PC-3 (cell line): Measurements from ENCODE around the gene SLC8A1. TPM values are rescaled to one million over a fixed set of nuclear protein-coding genes. Genes with fewer than 3 reads are reported as not detected.

Experiments used
- ATAC-seq: fragments of 200-7000 bp; cut with Tn5 transposase; 2 replicates; pipeline ENCODE4 v1.9.1; 2020; ENCODE audit warnings: mild to moderate bottlenecking, moderate library complexity
- BruUV-seq: library from RNA; stranded (reverse); fragments of 400-500 nt; replicated peaks from 2 replicates; lab custom pipeline; 2021; lab: Mats Ljungman, UMichigan
- CTCF ChIA-PET: fragments of 300-600 bp; sonication (Branson Sonifier 250); formaldehyde crosslinking; loops from one replicate; lab custom pipeline; 2022; ENCODE audit warnings: antibody characterized with exemption; lab: Charles Lee
- POLR2A ChIA-PET: fragments of 300-600 bp; sonication (Branson Sonifier 250); formaldehyde crosslinking; loops from one replicate; lab custom pipeline; 2022; ENCODE audit warnings: antibody characterized with exemption; ENCODE audit not compliant: unreplicated experiment; lab: Charles Lee
- DNase-seq: peaks from one replicate; pipeline ENCODE4 v3.0.0-alpha.2; 2015
- H2AFZ ChIP-seq: fragments of 300-600 bp; sonication (generic); 2 replicates; pipeline ENCODE4 v1.6.0; 2016; ENCODE audit warnings: antibody characterized with exemption, low read length
- H3F3A ChIP-seq: fragments of 300-600 bp; sonication (generic); one replicate; pipeline ENCODE4 v1.6.0; 2017; ENCODE audit warnings: antibody characterized with exemption, low read length, control low read depth, mild to moderate bottlenecking; ENCODE audit not compliant: unreplicated experiment
- H3K27ac ChIP-seq: fragments of 300-600 bp; sonication (generic); 2 replicates; pipeline ENCODE4 v1.5.1; 2016; ENCODE audit warnings: mild to moderate bottlenecking, low read length
- H3K27me3 ChIP-seq: fragments of 300-600 bp; sonication (generic); 2 replicates; pipeline ENCODE4 v1.6.1; 2016; ENCODE audit warnings: low read length, mixed read lengths
- H3K36me3 ChIP-seq: fragments of 300-600 bp; sonication (generic); 2 replicates; pipeline ENCODE4 v1.6.1; 2016; ENCODE audit warnings: low read depth, mixed run types, low read length, mixed read lengths
- H3K4me1 ChIP-seq: fragments of 300-600 bp; sonication (generic); 2 replicates; pipeline ENCODE4 v1.5.1; 2016; ENCODE audit warnings: low read length; ENCODE audit not compliant: insufficient read depth
- H3K4me2 ChIP-seq: fragments of 300-600 bp; sonication (generic); 2 replicates; pipeline ENCODE4 v1.6.0; 2016; ENCODE audit warnings: low read length
- H3K4me3 ChIP-seq: fragments of 300-600 bp; sonication (generic); 2 replicates; pipeline ENCODE4 v1.5.1; 2016; ENCODE audit warnings: mild to moderate bottlenecking, low read length, mixed read lengths
- H3K79me2 ChIP-seq: fragments of 300-600 bp; sonication (generic); 2 replicates; pipeline ENCODE4 v1.6.1; 2017; ENCODE audit warnings: low read length, mixed read lengths
- H3K9ac ChIP-seq: fragments of 300-600 bp; sonication (generic); 2 replicates; pipeline ENCODE4 v1.6.0; 2016; ENCODE audit warnings: mild to moderate bottlenecking, low read length
- H3K9me2 ChIP-seq: fragments of 300-600 bp; sonication (generic); replicated peaks from 2 replicates; pipeline ENCODE4 v1.6.1; 2016; ENCODE audit warnings: mixed run types, low read length, mixed read lengths
- H3K9me3 ChIP-seq: fragments of 300-600 bp; sonication (generic); 2 replicates; pipeline ENCODE4 v1.6.1; 2016; ENCODE audit warnings: low read length, mixed read lengths
- H4K20me1 ChIP-seq: fragments of 300-600 bp; sonication (generic); 2 replicates; pipeline ENCODE4 v1.6.1; 2016; ENCODE audit warnings: low read length, mixed read lengths
- EZH2 ChIP-seq: fragments of 300-600 bp; sonication (generic); IDR thresholded peaks from one replicate; pipeline ENCODE4 v1.6.1; 2017; ENCODE audit warnings: antibody characterized with exemption, mild to moderate bottlenecking, low read length; ENCODE audit not compliant: unreplicated experiment
- EZH2phosphoT487 ChIP-seq: fragments of 300-600 bp; sonication (generic); IDR thresholded peaks from 2 replicates; pipeline ENCODE4 v1.6.1; 2018; ENCODE audit warnings: mild to moderate bottlenecking, antibody characterized with exemption, low read length, borderline replicate concordance
- intact Hi-C: fragments of 100-400 bp; cut with micrococcal nuclease; formaldehyde crosslinking; loops from 2 replicates; pipeline ENCODE4 v1.9.0; 2023
- total RNA-seq: library from RNA; depleted of rRNA; stranded (reverse); fragments of >200 nt; gene quantifications from 2 replicates; pipeline ENCODE4 v1.2.3, GENCODE V29; 2014
- TF ChIP-seq, protein P1 (sequence below): fragments of 300-600 bp; sonication (generic); conservative IDR thresholded peaks from 2 replicates; pipeline ENCODE4 v1.5.1; 2017; ENCODE audit warnings: antibody characterized with exemption, low read depth, mild to moderate bottlenecking, low read length

SLC8A1 gene
- total RNA-seq, 1 experiment from 2014 or later, result 1.3 TPM

DNA sequence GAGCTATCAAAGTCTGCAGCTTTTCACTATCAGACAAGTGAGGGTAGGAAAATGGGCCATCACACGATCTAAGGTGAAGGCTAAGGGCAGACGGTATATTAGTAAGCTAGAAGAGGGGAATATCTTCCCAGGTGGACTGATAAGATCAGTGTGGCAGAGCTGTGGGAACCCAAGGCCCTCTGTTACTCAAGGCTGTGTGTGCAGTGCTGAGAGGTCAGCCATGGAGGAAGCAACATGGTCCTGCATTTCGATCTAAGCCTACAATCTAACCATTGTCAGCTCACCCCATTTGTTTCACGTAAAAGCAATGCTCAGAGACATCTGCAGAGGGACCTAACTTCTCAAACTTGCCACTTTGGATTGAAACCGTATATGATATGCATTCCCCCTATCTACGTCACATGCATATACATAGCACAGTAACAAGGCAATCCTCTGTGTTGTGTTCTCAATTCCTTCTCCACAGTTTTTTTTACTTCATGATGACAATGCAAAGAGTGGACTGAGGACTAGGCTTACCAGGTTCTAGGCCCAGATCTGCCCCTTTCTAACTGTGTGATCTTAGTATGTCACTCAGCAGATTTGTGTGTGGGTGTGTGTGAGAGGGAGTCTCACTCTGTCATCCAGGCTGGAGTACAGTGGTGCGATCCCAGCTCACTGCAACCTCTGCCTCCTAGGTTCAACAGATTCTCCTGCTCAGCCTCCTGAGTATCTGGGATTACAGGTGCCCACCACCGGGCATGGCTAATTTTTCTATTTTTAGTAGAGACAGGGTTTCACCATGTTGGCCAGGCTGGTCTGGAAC is 45.2 kb downstream of the SLC8A1 start:
- H3K27me3 ChIP-seq, result no peaks in the 10 kb centered on the region
- H3K4me2 ChIP-seq, result no peak overlapping the region
- no peaks in the 10 kb centered on the region for H3K79me2 ChIP-seq
- BruUV-seq, result no TSS peak
- H2AFZ ChIP-seq, result no peak overlapping the region
- DNase-seq, result no peak
- H3K9me2 ChIP-seq, result 0 out of 2 replicates have a peak, but pooled peaks cover 3% of the 10 kb centered on the region
- CTCF ChIA-PET, result no interaction called here
- no peaks in the 10 kb centered on the region for H3F3A ChIP-seq
- ATAC-seq, result no peak
- H4K20me1 ChIP-seq, result no peaks in the 10 kb centered on the region
- H3K27ac ChIP-seq, result no peak overlapping the region
- TF ChIP-seq, protein P1, sequence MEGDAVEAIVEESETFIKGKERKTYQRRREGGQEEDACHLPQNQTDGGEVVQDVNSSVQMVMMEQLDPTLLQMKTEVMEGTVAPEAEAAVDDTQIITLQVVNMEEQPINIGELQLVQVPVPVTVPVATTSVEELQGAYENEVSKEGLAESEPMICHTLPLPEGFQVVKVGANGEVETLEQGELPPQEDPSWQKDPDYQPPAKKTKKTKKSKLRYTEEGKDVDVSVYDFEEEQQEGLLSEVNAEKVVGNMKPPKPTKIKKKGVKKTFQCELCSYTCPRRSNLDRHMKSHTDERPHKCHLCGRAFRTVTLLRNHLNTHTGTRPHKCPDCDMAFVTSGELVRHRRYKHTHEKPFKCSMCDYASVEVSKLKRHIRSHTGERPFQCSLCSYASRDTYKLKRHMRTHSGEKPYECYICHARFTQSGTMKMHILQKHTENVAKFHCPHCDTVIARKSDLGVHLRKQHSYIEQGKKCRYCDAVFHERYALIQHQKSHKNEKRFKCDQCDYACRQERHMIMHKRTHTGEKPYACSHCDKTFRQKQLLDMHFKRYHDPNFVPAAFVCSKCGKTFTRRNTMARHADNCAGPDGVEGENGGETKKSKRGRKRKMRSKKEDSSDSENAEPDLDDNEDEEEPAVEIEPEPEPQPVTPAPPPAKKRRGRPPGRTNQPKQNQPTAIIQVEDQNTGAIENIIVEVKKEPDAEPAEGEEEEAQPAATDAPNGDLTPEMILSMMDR, result no peak
- no peak for TF ChIP-seq EZH2phosphoT487
- no peaks in the 10 kb centered on the region for H3K9me3 ChIP-seq
- no peak overlapping the region for H3K4me3 ChIP-seq
- POLR2A ChIA-PET, result no interaction called here
- no peak overlapping the region for H3K9ac ChIP-seq
- H3K36me3 ChIP-seq, result no peaks in the 10 kb centered on the region
- intact Hi-C loops, result no loop called here
- peaks cover 21% of the 10 kb centered on the region for H3K4me1 ChIP-seq

DNA sequence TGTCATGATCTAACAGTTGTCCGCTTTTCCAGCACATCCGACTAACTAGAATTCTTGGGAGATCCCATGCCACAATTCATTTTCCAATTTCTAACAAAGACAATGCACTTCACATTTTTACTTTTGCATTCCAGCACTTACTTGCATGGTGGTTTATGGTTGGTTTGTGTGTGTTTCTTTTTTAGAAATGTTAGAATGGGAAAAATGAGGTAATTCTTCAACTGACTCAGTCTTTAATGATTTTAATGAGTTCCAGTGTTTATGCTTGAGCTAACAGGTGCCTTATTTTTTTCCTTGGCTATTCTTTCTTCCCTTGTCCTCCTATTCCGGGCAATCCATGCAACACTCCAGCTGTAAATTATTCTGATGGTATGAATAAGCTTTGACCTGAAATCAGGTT is 46.4 kb downstream of the SLC8A1 start:
- intact Hi-C loops, result no loop called here
- no TSS peak for BruUV-seq
- Histone ChIP-seq H3K79me2 (no peaks in the 10 kb centered on the region), H3K36me3 (no peaks in the 10 kb centered on the region), H3K27me3 (no peaks in the 10 kb centered on the region), H3K4me3 (no peak overlapping the region), H4K20me1 (no peaks in the 10 kb centered on the region), H3K4me1 (peaks cover 32% of the 10 kb centered on the region), H3F3A (no peaks in the 10 kb centered on the region), H3K9me2 (0 out of 2 replicates have a peak, but pooled peaks cover 3% of the 10 kb centered on the region), H3K9ac (no peak overlapping the region), H2AFZ (no peak overlapping the region), H3K9me3 (no peaks in the 10 kb centered on the region), H3K4me2 (no peak overlapping the region), H3K27ac (no peak overlapping the region)
- DNase-seq, result no peak
- no peak for TF ChIP-seq EZH2
- TF ChIP-seq, protein P1, result no peak
- TF ChIP-seq EZH2phosphoT487, result no peak
- CTCF ChIA-PET, result no interaction called here
- POLR2A ChIA-PET, result no interaction called here
- no peak for ATAC-seq

DNA sequence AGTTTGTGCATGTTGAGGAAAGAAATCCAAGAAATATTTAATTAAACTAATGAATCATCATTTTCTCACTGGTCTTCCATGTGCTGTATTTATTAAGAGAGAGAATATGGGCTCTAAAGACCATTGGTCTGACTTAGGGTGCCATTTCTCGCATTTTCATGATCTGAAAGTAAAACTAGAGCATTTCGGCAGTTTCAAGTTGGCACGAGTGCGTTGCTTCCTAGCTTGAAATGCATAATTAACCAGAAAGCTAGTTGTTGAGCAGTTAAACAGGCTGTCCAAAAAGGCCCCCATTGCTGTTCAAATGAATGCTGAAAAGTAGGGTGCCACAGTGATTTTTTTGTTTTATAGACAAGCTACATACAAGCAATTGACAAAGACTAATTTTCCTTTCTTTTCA is 47.4 kb downstream of the SLC8A1 start:
- no TSS peak for BruUV-seq
- Histone ChIP-seq H3K9ac (no peak overlapping the region), H2AFZ (no peak overlapping the region), H3K9me2 (0 out of 2 replicates have a peak, but pooled peaks cover 3% of the 10 kb centered on the region), H3F3A (no peaks in the 10 kb centered on the region), H3K4me3 (no peak overlapping the region), H3K27me3 (no peaks in the 10 kb centered on the region), H3K4me1 (peaks cover 35% of the 10 kb centered on the region), H3K9me3 (no peaks in the 10 kb centered on the region), H3K36me3 (no peaks in the 10 kb centered on the region), H3K79me2 (no peaks in the 10 kb centered on the region), H3K4me2 (no peak overlapping the region), H4K20me1 (no peaks in the 10 kb centered on the region), H3K27ac (no peak overlapping the region)
- ATAC-seq, result no peak
- POLR2A ChIA-PET, result no interaction called here
- no peak for DNase-seq
- TF ChIP-seq EZH2phosphoT487 (no peak), EZH2 (no peak)
- TF ChIP-seq, protein P1, result no peak
- intact Hi-C loops, result no loop called here
- CTCF ChIA-PET, result no interaction called here
